ENCODE data around the gene MTHFSD.

The MTHFSD gene

GRCh38 chr16:86570558-86571529 is 15.8 kb upstream of the MTHFSD start:
- no peak for DNase-seq (ENCODE audit: low read depth)

DNA sequence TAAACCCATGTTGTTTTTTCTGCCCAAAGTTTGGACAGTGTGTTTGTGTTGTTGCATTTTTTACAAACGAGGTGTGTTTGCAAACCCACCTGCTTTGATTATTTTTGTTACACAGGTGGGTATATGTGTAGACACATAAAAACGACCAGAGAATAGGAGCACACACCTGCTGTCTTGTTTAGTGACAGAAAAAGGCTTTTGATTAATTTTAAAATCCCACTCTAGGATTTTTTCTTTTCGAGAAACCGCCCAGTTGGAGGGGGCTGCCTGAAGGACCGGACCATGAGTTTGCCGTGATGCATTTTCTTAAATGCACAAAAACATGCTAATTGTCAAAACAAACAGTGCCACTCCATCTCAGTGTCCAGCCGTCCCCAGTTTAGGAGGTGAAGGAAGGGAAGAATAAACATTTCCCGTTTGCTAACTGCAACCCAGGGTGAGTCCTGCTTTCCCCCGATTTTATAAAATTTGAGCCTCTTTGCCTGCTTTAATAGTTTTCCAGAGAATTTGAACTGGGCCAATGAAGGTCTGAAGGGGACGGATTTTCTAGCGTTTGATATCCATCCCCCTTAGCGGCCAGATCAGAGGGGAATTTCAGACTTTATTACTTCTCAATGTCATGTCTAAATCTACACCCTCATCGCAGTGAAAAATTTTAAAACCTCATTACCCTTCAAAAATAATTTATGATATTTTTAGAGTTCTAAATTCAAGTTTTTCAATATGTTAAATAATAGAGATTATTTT is 14.8 kb upstream of the MTHFSD start:
- DNase-seq (ENCODE audit: low read depth): no peak

DNA sequence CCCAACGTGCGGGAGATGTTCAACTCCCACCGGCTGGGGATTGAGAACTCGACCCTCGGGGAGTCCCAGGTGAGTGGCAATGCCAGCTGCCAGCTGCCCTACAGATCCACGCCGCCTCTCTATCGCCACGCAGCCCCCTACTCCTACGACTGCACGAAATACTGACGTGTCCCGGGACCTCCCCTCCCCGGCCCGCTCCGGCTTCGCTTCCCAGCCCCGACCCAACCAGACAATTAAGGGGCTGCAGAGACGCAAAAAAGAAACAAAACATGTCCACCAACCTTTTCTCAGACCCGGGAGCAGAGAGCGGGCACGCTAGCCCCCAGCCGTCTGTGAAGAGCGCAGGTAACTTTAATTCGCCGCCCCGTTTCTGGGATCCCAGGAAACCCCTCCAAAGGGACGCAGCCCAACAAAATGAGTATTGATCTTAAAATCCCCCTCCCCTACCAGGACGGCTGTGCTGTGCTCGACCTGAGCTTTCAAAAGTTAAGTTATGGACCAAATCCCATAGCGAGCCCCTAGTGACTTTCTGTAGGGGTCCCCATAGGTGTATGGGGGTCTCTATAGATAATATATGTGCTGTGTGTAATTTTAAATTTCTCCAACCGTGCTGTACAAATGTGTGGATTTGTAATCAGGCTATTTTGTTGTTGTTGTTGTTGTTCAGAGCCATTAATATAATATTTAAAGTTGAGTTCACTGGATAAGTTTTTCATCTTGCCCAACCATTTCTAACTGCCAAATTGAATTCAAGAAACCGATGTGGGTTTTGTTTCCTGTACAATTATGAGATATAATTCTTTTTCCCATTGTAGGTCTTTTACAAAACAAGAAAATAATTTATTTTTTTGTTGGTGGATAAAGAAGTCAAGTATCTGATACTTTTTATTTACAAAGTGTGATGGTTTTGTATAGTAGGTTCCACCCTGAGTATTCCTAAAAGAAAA is 13.9 kb upstream of the MTHFSD start:
- DNase-seq (ENCODE audit: low read depth): no peak

GRCh38 chr16:86567701-86568581 is 12.9 kb upstream of the MTHFSD start:
- no peak for DNase-seq (ENCODE audit: low read depth)

GRCh38 chr16:86566966-86567700 is 12.1 kb upstream of the MTHFSD start:
- DNase-seq (ENCODE audit: low read depth): no peak

- DNase-seq (ENCODE audit: low read depth): no peak
These were observed 11.5 kb upstream of the MTHFSD start, which contains the start of gene FOXC2 for GRCh38 chr16:86566601-86566965. FOXC2 (plus strand) TSS chr16:86566829; CDS start chr16:86567336, 507 bp downstream.

DNA sequence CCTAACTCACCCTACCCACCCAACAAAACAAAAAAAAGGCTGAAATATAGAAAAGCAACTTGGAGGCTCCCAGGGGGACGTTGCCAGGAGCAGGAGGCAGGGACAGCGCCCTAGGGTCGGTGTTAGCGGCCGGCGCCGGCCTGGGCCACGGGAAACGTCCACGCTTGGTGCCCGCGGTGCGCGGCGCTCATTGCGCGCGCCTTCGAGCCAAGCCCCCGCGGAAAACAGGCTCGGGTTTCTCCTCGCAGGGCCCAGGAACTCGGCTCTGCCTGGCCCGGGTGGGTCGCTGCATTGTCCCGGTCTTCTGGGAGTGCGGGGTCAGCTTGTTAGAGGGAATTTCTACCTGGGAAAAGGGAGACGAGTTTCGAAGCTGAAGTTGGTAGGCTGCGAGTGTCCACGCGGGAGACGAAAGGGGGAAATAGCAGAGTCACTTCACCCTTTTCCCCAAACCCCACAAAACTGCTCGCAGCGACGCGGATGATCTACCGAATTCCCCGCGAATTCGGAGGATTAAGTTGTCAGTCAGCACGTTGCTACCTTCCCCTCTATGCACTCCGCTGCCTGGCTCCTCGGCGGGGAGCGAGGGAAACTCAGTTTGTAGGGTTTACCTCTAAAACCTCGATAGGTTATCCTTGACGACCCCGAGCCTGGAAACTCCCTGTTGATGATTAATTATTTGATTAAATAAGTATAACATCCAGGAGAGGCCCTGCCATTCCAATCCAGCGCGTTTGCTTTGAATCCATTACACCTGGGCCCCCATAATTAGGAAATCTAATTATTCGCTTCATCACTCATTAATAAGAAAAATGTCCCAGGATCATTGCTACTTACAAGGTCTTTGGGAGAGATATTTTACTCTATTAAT is 10.8 kb upstream of the MTHFSD start:
- no peak for DNase-seq (ENCODE audit: low read depth)

DNA sequence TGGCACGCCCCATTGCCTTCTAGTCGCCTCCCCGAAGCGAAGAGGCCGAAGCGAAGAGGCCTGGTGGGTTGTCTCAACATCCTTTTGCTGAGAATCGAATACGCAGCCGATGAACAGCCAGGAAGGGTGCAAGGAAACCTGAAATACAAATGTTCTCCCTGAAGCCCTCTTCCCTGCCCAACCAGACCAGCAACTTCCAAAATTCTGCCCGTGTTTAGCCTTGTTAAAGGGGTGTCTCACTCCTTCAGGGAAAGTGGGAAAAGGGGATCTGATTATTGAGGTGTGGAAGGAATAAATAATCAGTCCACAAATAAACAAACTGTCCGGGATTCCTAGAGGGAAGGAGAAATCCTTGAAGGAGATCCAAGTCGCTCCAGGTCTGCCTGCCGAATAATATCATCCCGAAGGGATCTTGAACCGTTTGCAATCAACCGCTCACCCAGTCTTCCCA is 10.2 kb upstream of the MTHFSD start:
- no peak for DNase-seq (ENCODE audit: low read depth)

DNA sequence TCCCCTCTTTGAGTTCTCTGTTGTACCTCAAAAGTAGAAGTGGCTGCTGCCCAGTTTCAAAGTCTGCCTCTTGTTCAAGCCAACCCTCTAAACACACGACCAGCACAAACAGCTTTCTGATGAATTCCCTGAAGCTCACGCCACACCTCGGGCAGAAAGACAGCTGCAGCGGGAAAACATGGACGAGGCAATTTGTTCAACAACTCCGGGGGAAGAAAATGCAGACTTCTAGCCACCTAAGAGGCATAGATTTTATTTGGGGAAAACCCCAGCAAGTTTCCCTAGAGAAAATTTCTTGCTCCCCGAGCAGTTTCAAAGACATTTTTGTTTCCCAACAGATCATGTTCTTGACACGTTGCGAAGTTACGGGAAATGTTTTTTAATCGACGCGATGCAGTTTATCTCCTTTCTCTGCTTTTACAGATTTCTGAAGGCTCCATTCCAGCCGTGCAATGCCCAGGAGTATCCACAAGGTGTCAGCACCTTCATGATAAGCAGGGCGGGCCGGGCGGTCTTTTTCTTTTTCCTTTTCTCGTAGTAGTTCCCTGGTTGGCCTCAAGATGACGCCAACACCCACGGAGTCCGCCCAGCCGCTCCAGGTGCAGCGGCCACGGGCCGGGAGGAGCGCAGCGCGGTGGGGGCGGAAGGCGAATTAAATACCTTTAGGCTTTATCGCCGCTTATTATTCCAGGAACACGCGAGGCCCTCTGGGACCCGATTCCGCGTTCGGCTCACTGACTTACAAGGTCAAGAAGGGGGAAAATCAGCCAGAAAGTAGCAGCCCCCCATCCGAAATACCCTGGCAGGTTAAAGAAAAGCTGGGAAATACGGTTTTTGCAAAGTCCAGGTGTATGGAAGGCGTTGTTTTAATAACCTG is 8.7 kb upstream of the MTHFSD start:
- peak; percentile 77 for DNase-seq (ENCODE audit: low read depth)

DNA sequence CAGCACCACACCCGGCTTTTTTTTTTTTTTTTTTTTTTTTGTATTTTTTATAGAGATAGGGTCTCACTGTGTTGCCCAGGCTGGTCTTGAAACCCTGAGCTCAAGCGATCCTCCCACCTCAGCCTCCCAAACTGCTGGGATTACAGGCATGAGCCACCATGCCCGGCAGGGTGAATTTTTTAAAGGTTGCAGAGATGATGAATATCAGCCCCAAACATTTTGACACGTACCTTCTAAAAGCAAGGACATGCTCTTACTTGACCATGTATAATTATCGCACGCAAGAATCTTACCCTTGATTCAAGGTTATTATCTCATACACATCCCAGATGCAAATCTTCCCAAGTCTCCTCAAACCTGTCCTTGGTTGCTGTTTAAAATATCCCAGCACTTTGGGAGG is 7.3 kb upstream of the MTHFSD start:
- DNase-seq (ENCODE audit: low read depth): no peak

- DNase-seq (ENCODE audit: low read depth): no peak
These were observed 4.8 kb upstream of the MTHFSD start for GRCh38 chr16:86559802-86560305.

DNA sequence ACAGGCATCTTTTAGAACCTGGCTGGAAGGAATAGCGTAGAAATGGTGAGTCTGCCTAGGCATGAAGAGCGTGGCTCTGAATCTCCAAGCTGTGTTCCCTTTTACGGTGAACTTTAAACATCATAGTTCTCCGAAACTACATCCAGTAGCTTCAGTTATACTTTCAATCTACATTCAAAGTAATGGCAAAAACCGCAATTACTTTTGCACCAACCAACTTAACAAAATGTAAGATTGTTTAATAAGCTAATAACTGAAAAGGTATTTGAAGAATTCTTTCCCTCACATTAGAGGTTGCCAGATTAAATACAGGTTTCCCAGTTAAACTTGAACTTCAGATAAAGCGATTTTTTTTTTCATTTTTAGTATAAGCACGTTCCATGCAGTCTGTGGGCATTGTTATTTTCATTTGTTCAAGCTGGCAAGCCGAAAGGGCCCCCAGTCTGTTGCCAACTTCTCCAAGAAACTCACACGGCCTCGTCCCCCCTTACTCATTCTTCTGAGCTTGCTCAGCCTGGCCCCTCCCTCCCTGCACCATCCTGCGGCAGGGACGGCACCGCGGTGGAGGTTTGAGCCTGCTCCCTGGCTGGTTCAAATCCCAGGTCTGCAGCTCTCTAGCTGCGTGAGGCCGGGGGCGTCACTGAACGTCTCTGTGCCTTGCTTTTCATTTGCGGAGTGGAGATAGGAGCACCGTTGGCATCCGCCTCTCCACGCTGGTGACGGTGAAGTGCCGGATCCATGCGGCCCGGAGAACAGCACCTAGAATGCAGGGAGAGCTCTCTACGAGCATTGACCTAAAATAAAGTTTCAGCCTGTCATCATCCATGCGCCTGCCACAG is 3.5 kb upstream of the MTHFSD start:
- no peak for DNase-seq (ENCODE audit: low read depth)

DNA sequence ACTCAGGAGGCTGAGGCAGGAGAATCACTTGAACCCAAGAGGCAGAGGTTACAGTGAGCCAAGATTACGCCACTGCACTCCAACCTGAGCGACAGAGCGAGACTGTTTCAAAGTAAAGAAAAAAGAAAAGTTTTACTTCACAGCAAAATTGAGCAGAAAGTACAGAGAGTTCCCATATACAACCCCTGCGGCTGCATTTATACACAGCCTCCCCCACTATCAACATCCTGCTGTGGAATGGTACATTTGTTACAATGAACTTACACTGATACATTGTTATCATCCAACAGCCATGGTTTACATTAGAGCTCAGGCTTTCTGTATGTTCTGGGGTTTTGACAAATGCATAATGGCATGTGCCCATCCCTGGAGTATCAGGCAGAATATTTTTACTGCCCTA is 2.6 kb upstream of the MTHFSD start:
- DNase-seq (ENCODE audit: low read depth): no peak

- no peak for DNase-seq (ENCODE audit: low read depth)
These were observed 1.5 kb upstream of the MTHFSD start for GRCh38 chr16:86556576-86556975.

- no peak for DNase-seq (ENCODE audit: low read depth)
These were observed 655 bp upstream of the MTHFSD start for GRCh38 chr16:86555704-86556075.

- DNase-seq (ENCODE audit: low read depth): no peak
These were observed 477 bp downstream of the MTHFSD start for GRCh38 chr16:86554599-86554916.

GRCh38 chr16:86553356-86553755 is 1.7 kb downstream of the MTHFSD start:
- no peak for DNase-seq (ENCODE audit: low read depth)
